ENCODE data around the gene ST6GAL1. TPM values are rescaled to one million over a fixed set of nuclear protein-coding genes. Genes with fewer than 3 reads are reported as not detected.

ST6GAL1 gene
- polyA plus RNA-seq, 1 of the 3 experiments (the other 2 are of a cell fraction): 3.9 TPM

- TF ChIP-seq FOSL2 (IDR thresholded peaks at IDR 0.05; ENCODE audit: borderline replicate concordance, low read depth): no peak
- TF ChIP-seq USF2 (IDR thresholded peaks at IDR 0.05; ENCODE audit: borderline replicate concordance, low read depth, low read length): no peak
- no peak for TF ChIP-seq USF1 (IDR thresholded peaks at IDR 0.05; ENCODE audit: borderline replicate concordance, low read depth)
- TF ChIP-seq FOXM1 (IDR thresholded peaks at IDR 0.05; ENCODE audit: low read depth): no peak
- no peak for TF ChIP-seq SIN3A (IDR thresholded peaks at IDR 0.05; ENCODE audit: borderline replicate concordance, low read depth, low read length)
- no peak for TF ChIP-seq TAF1 (IDR thresholded peaks at IDR 0.05; ENCODE audit: borderline replicate concordance, low read depth, low read length)
- no peak for TF ChIP-seq RXRA (IDR thresholded peaks at IDR 0.05; ENCODE audit: borderline replicate concordance, low read depth)
- TF ChIP-seq RCOR1 (IDR thresholded peaks at IDR 0.05; ENCODE audit: low read length): no peak
- TF ChIP-seq PBX3 (IDR thresholded peaks at IDR 0.05): no peak
- no peak for TF ChIP-seq MAX (IDR thresholded peaks at IDR 0.05; ENCODE audit: low read depth)
- WGBS (ENCODE audit: low lambda C conversion rate): 95% methylated on average over 3 of the region's 3 CpGs
- Histone ChIP-seq H3K79me2 (ENCODE audit: insufficient read depth) (no peaks in the 10 kb centered on the region), H3K36me3 (replicated peaks in 1 of 2; ENCODE audit: control insufficient read depth in 1 of 2, insufficient read depth in 2 of 2, low read length in 1 of 2) (no peaks in the 10 kb centered on the region), H4K20me1 (ENCODE audit: insufficient read depth) (no peaks in the 10 kb centered on the region), H3F3A (replicated peaks; ENCODE audit: insufficient read depth) (no peaks in the 10 kb centered on the region), H3K27ac (ENCODE audit: low read depth in 2 of 2, low read length in 1 of 2) (no peak overlapping the region), H3K9me3 (no peaks in the 10 kb centered on the region), H3K27me3 (ENCODE audit: insufficient read depth) (no peaks in the 10 kb centered on the region), H3K4me3 (ENCODE audit: low read depth in 2 of 2, low read length in 1 of 2) (no peak overlapping the region), H3K9ac (no peak overlapping the region), H3K4me2 (no peak overlapping the region), H2AFZ (ENCODE audit: low read depth) (no peak overlapping the region), H3K4me1 (ENCODE audit: control insufficient read depth in 1 of 2, insufficient read depth in 2 of 2, low read depth in 1 of 2, low read length in 1 of 2) (no peaks in the 10 kb centered on the region), H3K9me2 (no peaks in the 10 kb centered on the region)
- POLR2A ChIA-PET: no interaction called here
- CTCF ChIA-PET: no interaction called here
- DNase-seq: no peak
Observed at GRCh38 chr3:186997061-186997460, 66.7 kb downstream of the ST6GAL1 start.

- Histone ChIP-seq H3K4me2 (no peak overlapping the region), H3K9me2 (no peaks in the 10 kb centered on the region), H3K4me1 (ENCODE audit: control insufficient read depth in 1 of 2, insufficient read depth in 2 of 2, low read depth in 1 of 2, low read length in 1 of 2) (no peaks in the 10 kb centered on the region), H3K27me3 (ENCODE audit: insufficient read depth) (no peaks in the 10 kb centered on the region), H3K79me2 (ENCODE audit: insufficient read depth) (no peaks in the 10 kb centered on the region), H3K9me3 (no peaks in the 10 kb centered on the region), H3F3A (replicated peaks; ENCODE audit: insufficient read depth) (no peaks in the 10 kb centered on the region), H3K27ac (ENCODE audit: low read depth in 2 of 2, low read length in 1 of 2) (no peak overlapping the region), H3K9ac (no peak overlapping the region), H3K4me3 (ENCODE audit: low read depth in 2 of 2, low read length in 1 of 2) (no peak overlapping the region), H4K20me1 (ENCODE audit: insufficient read depth) (no peaks in the 10 kb centered on the region), H2AFZ (ENCODE audit: low read depth) (no peak overlapping the region), H3K36me3 (replicated peaks in 1 of 2; ENCODE audit: control insufficient read depth in 1 of 2, insufficient read depth in 2 of 2, low read length in 1 of 2) (no peaks in the 10 kb centered on the region)
- ChIA-PET POLR2A (no interaction called here), CTCF (no interaction called here)
- no peak for DNase-seq
- no peak for TF ChIP-seq RXRA (IDR thresholded peaks at IDR 0.05; ENCODE audit: borderline replicate concordance, low read depth)
- TF ChIP-seq CTCF (IDR thresholded peaks at IDR 0.05): no peak
- no peak for TF ChIP-seq ELF1 (IDR thresholded peaks at IDR 0.05)
- TF ChIP-seq NRF1 (IDR thresholded peaks at IDR 0.05; ENCODE audit: low read depth, low read length): no peak
- 91% methylated on average over 10 of the region's 10 CpGs for WGBS (ENCODE audit: low lambda C conversion rate)
Observed at GRCh38 chr3:186997473-186997939, 67.2 kb downstream of the ST6GAL1 start.

All from SK-N-SH (cell line).